GM23248 (cell line): ENCODE data around the gene ANGPTL3.

ENCODE experiments used
- EZH2 ChIP-seq: fragments of 200-600 bp; sonication (generic); IDR thresholded peaks from 2 replicates; pipeline ENCODE4 v1.6.1; 2018; ENCODE audit warnings: antibody characterized with exemption, mild to moderate bottlenecking; ENCODE audit not compliant: insufficient read depth, poor library complexity, severe bottlenecking
- EZH2phosphoT487 ChIP-seq: fragments of 200-600 bp; sonication (generic); IDR thresholded peaks from 2 replicates; pipeline ENCODE4 v1.6.1; 2018; ENCODE audit warnings: antibody characterized with exemption, moderate library complexity, mild to moderate bottlenecking, low read depth; ENCODE audit not compliant: insufficient read depth

- TF ChIP-seq EZH2: no peak
- TF ChIP-seq EZH2phosphoT487: no peak
Measured at GRCh38 chr1:62613890-62614289, 16.6 kb downstream of the ANGPTL3 start.
